H1 (cell line): Measurements from ENCODE around the gene VIPR2. TPM values are rescaled to one million over a fixed set of nuclear protein-coding genes. Genes with fewer than 3 reads are reported as not detected.

Experiments
- CTCF ChIA-PET: fragments of 300-600 bp; sonication (Branson Sonifier 250); formaldehyde crosslinking; loops from one replicate; lab custom pipeline; 2021; ENCODE audit not compliant: partially characterized antibody; lab: Charles Lee
- POLR2A ChIA-PET: fragments of 300-600 bp; sonication (Branson Sonifier 250); formaldehyde crosslinking; loops from one replicate; lab custom pipeline; 2021; ENCODE audit warnings: inconsistent platforms; ENCODE audit not compliant: partially characterized antibody; lab: Charles Lee
- DNase-seq, 2 experiments: peaks; one replicate each; pipeline versions ENCODE4 v3.0.0 to v3.0.0-alpha.2; 2010 to 2022; ENCODE audit warnings: low spot score in 2 of 2, low read depth in 1 of 2, mixed read lengths in 1 of 2
- FAIRE-seq: peaks from 2 replicates; lab custom pipeline; 2011; peaks lifted over from hg19 to GRCh38; lab: Jason Lieb, UNC
- H2AFZ ChIP-seq: 2 replicates; pipeline ENCODE4 v1.8.1; 2012; ENCODE audit warnings: low read length, inconsistent platforms
- H2AK5ac ChIP-seq: 2 replicates; pipeline ENCODE4 v1.6.1; 2013; ENCODE audit warnings: low read depth, low read length
- H2BK120ac ChIP-seq: replicated peaks from 2 replicates; pipeline ENCODE3; 2013; ENCODE audit warnings: low read depth, low read length, inconsistent platforms
- H2BK12ac ChIP-seq: 2 replicates; pipeline ENCODE4 v1.6.1; 2013; ENCODE audit warnings: low read depth, low read length
- H2BK15ac ChIP-seq: 2 replicates; pipeline ENCODE4 v1.6.1; 2013; ENCODE audit warnings: low read length
- H2BK20ac ChIP-seq: 2 replicates; pipeline ENCODE4 v1.6.1; 2013; ENCODE audit warnings: low read length
- H2BK5ac ChIP-seq: 2 replicates; pipeline ENCODE4 v1.6.1; 2013; ENCODE audit warnings: low read depth, low read length
- H3K14ac ChIP-seq: 2 replicates; pipeline ENCODE4 v1.6.1; 2013; ENCODE audit warnings: inconsistent platforms; ENCODE audit not compliant: insufficient read length
- H3K18ac ChIP-seq: 2 replicates; pipeline ENCODE4 v1.6.1; 2013; ENCODE audit warnings: low read length; ENCODE audit errors: extremely low read depth
- H3K23ac ChIP-seq: 2 replicates; pipeline ENCODE4 v1.6.1; 2013; ENCODE audit warnings: inconsistent platforms; ENCODE audit not compliant: insufficient read length
- H3K23me2 ChIP-seq: 2 replicates; pipeline ENCODE4 v1.6.1; 2013; ENCODE audit warnings: low read depth, low read length
- H3K27ac ChIP-seq: 2 replicates; pipeline ENCODE4 v1.6.1; 2011; ENCODE audit warnings: low read depth, low read length, inconsistent platforms
- H3K27me3 ChIP-seq, 4 experiments: replicated peaks in 1 of 4; 1 replicate in 1 of 4; 2 replicates in 3 of 4; pipeline versions ENCODE4 v1.6.1 to v1.8.1; 2011 to 2013; ENCODE audit warnings: low read length in 3 of 4, mild to moderate bottlenecking in 3 of 4, inconsistent platforms in 2 of 4, mixed read lengths in 2 of 4, moderate library complexity in 1 of 4; ENCODE audit not compliant: control insufficient read depth in 3 of 4, insufficient read depth in 3 of 4; ENCODE audit errors: extremely low read depth in 1 of 4
- H3K36me3 ChIP-seq, 4 experiments: 2 replicates each; pipeline versions ENCODE4 v1.6.1 to v1.8.1; 2011 to 2013; ENCODE audit warnings: mild to moderate bottlenecking in 4 of 4, low read length in 3 of 4, moderate library complexity in 2 of 4, control low read depth in 1 of 4, inconsistent platforms in 1 of 4; ENCODE audit not compliant: insufficient read depth in 4 of 4, control insufficient read depth in 2 of 4
- H3K4ac ChIP-seq: replicated peaks from 2 replicates; pipeline ENCODE3; 2013; ENCODE audit warnings: low read length, low read depth, mixed read lengths, inconsistent platforms; ENCODE audit not compliant: insufficient read length
- H3K4me1 ChIP-seq, 4 experiments: replicated peaks in 1 of 4; 1 replicate in 1 of 4; 2 replicates in 3 of 4; pipeline versions ENCODE4 v1.6.1 to v1.8.1; 2011 to 2013; ENCODE audit warnings: low read length in 3 of 4, inconsistent platforms in 2 of 4, mixed read lengths in 1 of 4; ENCODE audit not compliant: insufficient read depth in 4 of 4, control insufficient read depth in 3 of 4
- H3K4me2 ChIP-seq, 2 experiments: 2 replicates each; pipeline versions ENCODE4 v1.6.1 to v1.8.1; 2011 to 2013; ENCODE audit warnings: low read depth in 2 of 2, low read length in 2 of 2, control low read depth in 1 of 2, inconsistent platforms in 1 of 2, mild to moderate bottlenecking in 1 of 2; ENCODE audit not compliant: insufficient read depth in 1 of 2
- H3K4me3 ChIP-seq, 4 experiments: fragments of 200-600, 300-600 bp in 1 of 4; sonication (generic), shearing (Covaris generic), sonication (Bioruptor Twin) in 1 of 4; 2 replicates each; pipeline versions ENCODE4 v1.5.1 to v1.8.1; 2011 to 2016; ENCODE audit warnings: low read length in 4 of 4, low read depth in 3 of 4, control low read depth in 2 of 4, inconsistent platforms in 2 of 4, mild to moderate bottlenecking in 2 of 4, mixed read lengths in 1 of 4, moderate library complexity in 1 of 4; ENCODE audit not compliant: insufficient read depth in 2 of 4; ENCODE audit errors: extremely low read depth in 1 of 4
- H3K56ac ChIP-seq: replicated peaks from 2 replicates; pipeline ENCODE3; 2013; ENCODE audit warnings: low read depth, mild to moderate bottlenecking, mixed read lengths, low read length, inconsistent platforms; ENCODE audit not compliant: insufficient read length
- H3K79me1 ChIP-seq: 2 replicates; pipeline ENCODE4 v1.6.1; 2013; ENCODE audit warnings: low read depth, low read length, control low read depth
- H3K79me2 ChIP-seq, 2 experiments: 2 replicates each; pipeline versions ENCODE4 v1.6.1 to v1.8.1; 2012 to 2013; ENCODE audit warnings: low read length in 2 of 2, mild to moderate bottlenecking in 2 of 2, inconsistent platforms in 1 of 2; ENCODE audit not compliant: insufficient read depth in 2 of 2, control insufficient read depth in 1 of 2
- H3K9ac ChIP-seq, 4 experiments: replicated peaks in 1 of 4; 1 replicate in 1 of 4; 2 replicates in 3 of 4; pipeline versions ENCODE4 v1.6.1 to v1.8.1; 2011 to 2013; ENCODE audit warnings: low read depth in 3 of 4, low read length in 3 of 4, control low read depth in 2 of 4, mild to moderate bottlenecking in 2 of 4, moderate library complexity in 2 of 4, inconsistent platforms in 1 of 4; ENCODE audit errors: extremely low read depth in 1 of 4
- H3K9me3 ChIP-seq, 2 experiments: 2 replicates each; pipeline versions ENCODE4 v1.6.1 to v1.8.1; 2012 to 2013; ENCODE audit warnings: mild to moderate bottlenecking in 2 of 2, moderate library complexity in 2 of 2, control low read depth in 1 of 2, inconsistent platforms in 1 of 2, low read depth in 1 of 2, low read length in 1 of 2, mixed read lengths in 1 of 2; ENCODE audit not compliant: insufficient read depth in 2 of 2
- H4K20me1 ChIP-seq, 2 experiments: replicated peaks in 1 of 2; 2 replicates each; pipeline versions ENCODE3 to v1.8.1; 2011 to 2013; ENCODE audit warnings: inconsistent platforms in 2 of 2, low read length in 2 of 2, mild to moderate bottlenecking in 1 of 2; ENCODE audit not compliant: insufficient read depth in 2 of 2, control insufficient read depth in 1 of 2
- H4K5ac ChIP-seq: 2 replicates; pipeline ENCODE4 v1.6.1; 2013; ENCODE audit warnings: low read length, low read depth, mixed read lengths, inconsistent platforms; ENCODE audit not compliant: insufficient read length
- H4K8ac ChIP-seq: 2 replicates; pipeline ENCODE4 v1.8.0; 2013; ENCODE audit warnings: mild to moderate bottlenecking, moderate library complexity, low read length, inconsistent platforms; ENCODE audit not compliant: insufficient read depth; ENCODE audit errors: extremely low read depth
- H4K91ac ChIP-seq: replicated peaks from 2 replicates; pipeline ENCODE3; 2013; ENCODE audit warnings: low read length, mixed read lengths, inconsistent platforms; ENCODE audit not compliant: insufficient read length
- BRCA1 ChIP-seq: IDR thresholded peaks from 2 replicates; pipeline ENCODE4 v1.6.1; 2012; ENCODE audit warnings: low read depth, low read length, improper control_type of control experiment
- CEBPB ChIP-seq: IDR thresholded peaks from 2 replicates; pipeline ENCODE4 v1.6.1; 2012; ENCODE audit warnings: low read depth, low read length
- CHD2 ChIP-seq: IDR thresholded peaks from 2 replicates; pipeline ENCODE4 v1.6.1; 2012; ENCODE audit warnings: low read length, improper control_type of control experiment
- CTBP2 ChIP-seq: IDR thresholded peaks from 2 replicates; pipeline ENCODE4 v1.7.0; 2011; ENCODE audit warnings: borderline replicate concordance, mild to moderate bottlenecking, moderate library complexity, mixed read lengths, low read length; ENCODE audit not compliant: insufficient read depth, insufficient read length
- RBBP5 ChIP-seq: IDR thresholded peaks from 2 replicates; pipeline ENCODE4 v1.7.1; 2012; ENCODE audit warnings: low read depth, mild to moderate bottlenecking, inconsistent platforms, low read length, moderate library complexity, borderline replicate concordance
- RNF2 ChIP-seq: fragments of 200-900, 300-1000 bp; sonication (generic); IDR thresholded peaks from 2 replicates; pipeline ENCODE4 v1.7.1; 2016; ENCODE audit warnings: borderline replicate concordance, low read depth, mild to moderate bottlenecking, antibody characterized with exemption, low read length; ENCODE audit not compliant: poor library complexity, severe bottlenecking; ENCODE audit errors: missing control alignments
- SIRT6 ChIP-seq: IDR thresholded peaks from one replicate; pipeline ENCODE4 v1.7.1; 2012; ENCODE audit warnings: low read length, inconsistent platforms
- SP1 ChIP-seq: IDR thresholded peaks from 2 replicates; pipeline ENCODE4 v1.6.1; 2011; ENCODE audit warnings: low read depth, low read length
- TEAD4 ChIP-seq: IDR thresholded peaks from 2 replicates; pipeline ENCODE4 v1.6.1; 2012; ENCODE audit warnings: low read depth, low read length, inconsistent platforms, mixed read lengths
- whole genome bisulfite sequencing, 2 experiments: shearing (Covaris generic) in 1 of 2; methylation state at CpG; one replicate each; pipeline versions ENCODE4 v1.1.6 to v1.1.7; 2013 to 2015; ENCODE audit warnings: low lambda C conversion rate in 2 of 2, mixed read lengths in 2 of 2, inconsistent platforms in 1 of 2, low coverage in 1 of 2, missing lambda C conversion rate in 1 of 2; ENCODE audit not compliant: insufficient replicate concordance in 2 of 2, insufficient coverage in 1 of 2, insufficient read length in 1 of 2; ENCODE audit errors: extremely low coverage in 1 of 2, missing lambda C conversion rate in 1 of 2; 5-methylcytosine and 5-hydroxymethylcytosine counted together
- polyA plus RNA-seq, 7 experiments: library from polyadenylated mRNA; depleted of rRNA in 3 of 7; stranded (reverse) in 5 of 7; unstranded in 2 of 7; fragments of >200 nt in 5 of 7; fragments of 200-250 nt in 2 of 7; gene quantifications; 1 replicate in 5 of 7; 2 replicates in 1 of 7; 4 replicates in 1 of 7; pipeline versions ENCODE4 v1.2.1 to v1.2.3, GENCODE V29; 2011 to 2013; ENCODE audit warnings: missing spikeins in 2 of 7, mixed read lengths in 2 of 7
- total RNA-seq: library from RNA; stranded (reverse); fragmentation: NEBNext Ultra II Directional; extraction: Animal tissue kit (Norgen Biotek cat#: 25700); gene quantifications from 2 replicates; pipeline ENCODE4 v1.2.1, GENCODE V29; 2021
- TF ChIP-seq, protein P1 (sequence below): IDR thresholded peaks from 2 replicates; pipeline ENCODE4 v1.6.1; 2012; ENCODE audit warnings: inconsistent platforms
- TF ChIP-seq, protein P2 (sequence below): IDR thresholded peaks from 2 replicates; pipeline ENCODE4 v1.6.1; 2011; ENCODE audit warnings: low read depth, mild to moderate bottlenecking, low read length; ENCODE audit not compliant: insufficient read depth

The VIPR2 gene
- total and polyA plus RNA-seq, 2 of the 8 experiments (the other 6 are each of a cell fraction or from before 2014, with no cell fraction given): 2.4 to 6.3 TPM

DNA sequence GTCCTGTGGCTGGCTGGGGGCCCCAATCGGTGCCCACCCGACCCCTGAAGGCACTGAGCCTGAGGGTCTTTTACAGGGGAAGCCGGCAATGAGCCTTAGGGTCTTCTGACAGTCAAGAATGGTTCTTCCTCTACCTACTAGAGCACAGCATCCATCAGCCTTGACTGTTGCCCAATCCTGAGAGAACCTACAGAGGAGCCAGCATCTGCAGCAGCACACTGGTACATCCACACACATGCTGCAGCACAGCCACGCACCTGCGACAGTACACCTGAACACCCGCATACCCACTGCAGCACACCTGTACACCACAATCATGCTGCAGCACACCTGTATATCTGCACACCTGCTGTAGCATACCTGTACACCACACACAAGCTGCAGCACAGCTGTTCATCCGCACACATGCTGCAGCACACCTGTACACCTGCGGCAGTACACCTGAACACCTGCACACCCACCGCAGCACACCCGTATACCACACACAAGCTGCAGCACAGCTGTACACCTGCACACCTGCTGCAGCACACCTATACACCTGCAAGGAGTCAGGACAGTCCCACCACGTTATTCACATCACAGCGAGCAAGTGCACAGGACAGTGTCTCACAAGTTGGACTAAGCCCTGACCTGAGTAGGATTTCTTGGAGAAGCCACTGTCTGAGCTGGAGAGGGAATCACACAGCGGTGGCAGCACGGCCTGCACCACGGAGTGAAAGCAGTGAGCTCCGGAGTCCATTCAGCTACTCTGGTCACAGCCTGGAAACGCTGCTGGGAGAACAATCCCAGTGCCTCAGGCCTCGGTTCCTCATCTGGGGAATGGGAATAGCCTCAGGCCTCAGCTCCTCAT, 56.4 kb downstream of the VIPR2 start:
- Histone ChIP-seq H3K79me2 (no peaks in the 10 kb centered on the region), H3K18ac (no peak overlapping the region), H3K9ac (no peak overlapping the region), H3K56ac (no peak overlapping the region), H4K5ac (no peak overlapping the region), H2AK5ac (no peak overlapping the region), H3K36me3 (no peaks in the 10 kb centered on the region), H2BK20ac (no peak overlapping the region), H3K4ac (no peak overlapping the region), H3K23me2 (no peaks in the 10 kb centered on the region; the same call in 1 of the 2 replicates), H3K27ac (no peak overlapping the region), H3K27me3 (no peaks in the 10 kb centered on the region), H4K20me1 (peaks cover 0 to 2% of the 10 kb centered on the region in 2 experiments), H3K9me3 (no peaks in the 10 kb centered on the region), H4K8ac (no peak overlapping the region), H3K4me1 (no peaks in the 10 kb centered on the region), H3K4me3 (no peak overlapping the region), H3K79me1 (no peaks in the 10 kb centered on the region), H2BK12ac (no peak overlapping the region), H2AFZ (no peak overlapping the region), H3K14ac (no peak overlapping the region), H4K91ac (no peak overlapping the region), H3K23ac (no peak overlapping the region), H2BK15ac (no peak overlapping the region), H3K4me2 (no peak overlapping the region), H2BK5ac (no peak overlapping the region; the same call in 1 of the 2 replicates), H2BK120ac (no peak overlapping the region)
- WGBS, 2 experiments: 87% methylated on average over 18 of the region's 18 CpGs; no CpG with 5 or more reads in 1 of the 2 experiments
- FAIRE-seq: no peak
- POLR2A ChIA-PET: no interaction called here
- CTCF ChIA-PET: interaction anchor here (0.5 to 0.6 kb wide), 2 partner anchors 68 to 73 kb away, joined by 3 read pairs; no protein-coding TSS in a partner anchor
- DNase-seq: peak in 1 of 2 experiments; percentile 36
- TF ChIP-seq, protein P1, sequence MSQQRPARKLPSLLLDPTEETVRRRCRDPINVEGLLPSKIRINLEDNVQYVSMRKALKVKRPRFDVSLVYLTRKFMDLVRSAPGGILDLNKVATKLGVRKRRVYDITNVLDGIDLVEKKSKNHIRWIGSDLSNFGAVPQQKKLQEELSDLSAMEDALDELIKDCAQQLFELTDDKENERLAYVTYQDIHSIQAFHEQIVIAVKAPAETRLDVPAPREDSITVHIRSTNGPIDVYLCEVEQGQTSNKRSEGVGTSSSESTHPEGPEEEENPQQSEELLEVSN: no peak
- no peak for TF ChIP-seq CHD2
- no peak for TF ChIP-seq TEAD4
- TF ChIP-seq, protein P2, sequence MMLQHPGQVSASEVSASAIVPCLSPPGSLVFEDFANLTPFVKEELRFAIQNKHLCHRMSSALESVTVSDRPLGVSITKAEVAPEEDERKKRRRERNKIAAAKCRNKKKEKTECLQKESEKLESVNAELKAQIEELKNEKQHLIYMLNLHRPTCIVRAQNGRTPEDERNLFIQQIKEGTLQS: no peak
- TF ChIP-seq SP1: no peak
- no peak for TF ChIP-seq RBBP5
- TF ChIP-seq RNF2: no peak
- no peak for TF ChIP-seq CEBPB
- TF ChIP-seq SIRT6: no peak
- no peak for TF ChIP-seq BRCA1
- no peak for TF ChIP-seq CTBP2
